RPMI7951 (cell line): Measurements from ENCODE around the gene CERKL. TPM values are rescaled to one million over a fixed set of nuclear protein-coding genes. Genes with fewer than 3 reads are reported as not detected.
A peak's percentile ranks its signal among the peaks of the same experiment; 100 is the strongest.

Source experiments
- DNase-seq: peaks from one replicate; pipeline ENCODE4 v3.0.0-alpha.2; 2012; ENCODE audit warnings: low read depth
- total RNA-seq: library from RNA; depleted of rRNA; stranded (reverse); fragments of >200 nt; shearing (Covaris generic); gene quantifications from 2 replicates; pipeline ENCODE4 v1.2.3, GENCODE V29; 2014

CERKL gene
- total RNA-seq, 1 experiment from 2014 or later = 0.12 TPM

DNA sequence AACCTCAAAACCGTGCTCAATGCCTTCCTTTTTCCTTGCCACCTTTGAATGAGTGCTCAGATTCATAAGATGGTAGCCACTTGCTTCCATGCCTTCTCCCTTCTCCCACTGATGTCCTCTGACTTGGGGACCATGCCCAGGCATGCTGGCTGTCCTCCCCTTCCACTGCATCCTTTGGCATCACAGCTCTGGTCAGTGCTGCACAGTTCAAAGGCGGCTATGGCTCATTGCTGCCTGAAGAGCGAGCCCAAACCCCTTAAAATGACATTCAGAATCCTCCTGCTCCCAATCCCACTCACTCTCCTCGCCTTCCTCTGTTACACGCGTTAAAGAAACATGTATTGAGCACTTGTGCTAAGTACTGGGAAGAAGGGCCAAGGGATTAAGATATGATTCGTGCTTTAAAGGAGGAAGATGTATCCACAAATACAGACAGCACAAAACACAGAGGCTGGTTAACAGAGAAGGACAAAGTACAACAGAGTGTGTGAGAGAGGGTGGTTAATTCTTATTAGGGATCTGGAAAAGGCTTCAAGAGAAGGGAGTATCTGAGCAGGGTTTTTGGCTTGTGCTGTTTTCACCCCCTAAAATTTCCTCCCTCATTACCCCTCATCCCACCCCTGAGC is 81.8 kb downstream of the CERKL start:
- no peak for DNase-seq

DNA sequence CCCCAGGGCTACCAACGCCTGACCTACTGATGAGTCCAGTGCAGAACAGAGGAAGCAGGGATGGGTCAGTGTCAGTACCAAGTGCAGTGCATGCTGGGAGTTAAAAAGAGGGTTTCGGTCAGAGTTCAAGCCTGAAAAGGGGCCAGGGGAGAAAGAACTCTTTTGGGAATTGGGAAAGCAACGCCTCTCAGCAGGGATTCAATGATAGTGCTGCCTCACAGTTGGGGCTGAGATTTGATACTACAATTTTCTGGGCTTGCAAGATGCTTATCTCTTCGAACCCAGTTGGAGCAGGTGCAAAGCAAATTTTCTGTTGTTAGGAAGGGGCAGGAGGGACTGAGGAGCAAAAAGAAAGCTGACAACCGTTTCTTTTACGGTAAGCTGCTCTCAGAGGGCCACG is 82.6 kb downstream of the CERKL start:
- DNase-seq = no peak

DNA sequence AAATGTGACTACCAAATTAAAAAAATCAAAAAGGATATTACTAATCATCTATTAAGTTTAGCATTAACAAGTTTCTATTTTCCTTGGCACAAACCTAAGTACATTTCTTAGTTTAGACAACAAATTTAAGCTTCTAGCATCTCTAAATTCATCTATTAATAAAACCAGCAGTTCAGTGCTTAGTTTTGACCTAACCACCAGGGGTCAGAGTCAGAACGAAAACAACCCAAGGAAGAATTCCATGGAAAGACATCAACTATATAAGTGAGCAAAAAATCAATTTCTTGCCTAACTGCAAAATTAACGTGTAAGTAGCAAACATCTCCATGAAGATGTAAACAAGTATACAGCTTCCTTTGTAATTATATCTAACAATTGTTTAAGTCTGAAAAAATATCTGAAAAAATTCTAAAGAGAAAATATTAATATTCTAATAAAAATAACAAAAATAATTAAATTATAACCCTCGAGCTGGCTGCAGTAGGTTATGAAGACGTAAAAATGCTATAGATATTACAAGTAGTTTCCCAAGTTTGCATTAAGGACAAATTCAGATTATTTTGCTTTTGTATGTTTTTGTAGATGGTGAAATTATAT is 83.7 kb downstream of the CERKL start:
- peak; percentile 26 for DNase-seq

DNA sequence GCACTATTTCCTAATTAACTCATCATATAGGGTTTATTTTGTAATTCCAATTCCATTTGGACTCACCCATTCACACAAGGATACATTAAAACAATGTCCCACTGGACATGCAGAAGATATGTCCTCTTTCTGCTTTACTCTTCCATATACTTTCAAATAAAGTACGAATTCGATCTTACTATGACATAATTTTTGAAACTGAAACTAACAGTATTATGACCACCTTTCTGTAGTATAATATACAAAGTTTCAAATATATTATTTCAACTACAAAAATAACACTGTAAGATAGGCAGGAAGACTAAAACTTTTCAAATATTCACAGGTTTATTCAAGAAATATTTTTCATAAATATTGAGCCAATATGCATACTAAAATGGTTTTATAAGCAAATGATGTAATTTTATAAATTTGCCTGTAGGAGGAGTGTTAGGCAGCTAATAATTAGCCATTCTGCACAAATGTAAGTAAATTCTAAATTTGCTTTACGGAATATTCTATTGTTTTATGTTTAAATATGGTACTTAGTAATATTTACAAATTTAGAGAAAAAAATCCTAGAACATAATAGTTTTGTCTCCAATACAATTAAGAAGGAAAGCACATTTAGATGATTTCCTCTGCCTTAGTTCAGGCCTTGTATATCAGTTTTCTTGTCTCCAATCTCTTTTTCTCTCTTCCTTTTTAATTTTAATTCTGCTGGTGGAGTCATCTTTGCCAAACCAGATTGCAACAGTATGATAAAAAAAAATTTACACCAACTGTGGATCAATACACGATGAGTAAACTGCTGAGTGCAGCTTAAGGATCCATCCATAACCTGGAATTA is 85.9 kb downstream of the CERKL start:
- DNase-seq = peak; percentile 6

DNA sequence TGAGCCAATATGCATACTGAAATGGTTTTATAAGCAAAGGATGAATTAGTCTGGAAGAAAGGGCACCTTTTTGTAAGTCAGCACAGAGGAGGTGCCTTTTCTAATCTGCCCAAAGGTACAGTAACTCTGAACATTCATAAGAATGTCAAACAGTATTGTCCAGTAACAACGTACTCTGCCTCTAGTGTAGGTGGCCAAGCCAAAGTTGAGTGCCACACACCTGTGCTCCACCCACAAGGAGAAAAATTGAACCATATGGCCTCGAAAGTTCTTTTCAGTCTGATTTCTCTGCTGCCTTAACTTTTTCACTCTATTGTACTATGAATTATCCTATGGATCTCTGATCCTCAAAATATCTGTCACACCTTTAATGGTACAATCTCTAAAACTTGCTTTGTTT is 86.8 kb downstream of the CERKL start:
- DNase-seq = no peak

DNA sequence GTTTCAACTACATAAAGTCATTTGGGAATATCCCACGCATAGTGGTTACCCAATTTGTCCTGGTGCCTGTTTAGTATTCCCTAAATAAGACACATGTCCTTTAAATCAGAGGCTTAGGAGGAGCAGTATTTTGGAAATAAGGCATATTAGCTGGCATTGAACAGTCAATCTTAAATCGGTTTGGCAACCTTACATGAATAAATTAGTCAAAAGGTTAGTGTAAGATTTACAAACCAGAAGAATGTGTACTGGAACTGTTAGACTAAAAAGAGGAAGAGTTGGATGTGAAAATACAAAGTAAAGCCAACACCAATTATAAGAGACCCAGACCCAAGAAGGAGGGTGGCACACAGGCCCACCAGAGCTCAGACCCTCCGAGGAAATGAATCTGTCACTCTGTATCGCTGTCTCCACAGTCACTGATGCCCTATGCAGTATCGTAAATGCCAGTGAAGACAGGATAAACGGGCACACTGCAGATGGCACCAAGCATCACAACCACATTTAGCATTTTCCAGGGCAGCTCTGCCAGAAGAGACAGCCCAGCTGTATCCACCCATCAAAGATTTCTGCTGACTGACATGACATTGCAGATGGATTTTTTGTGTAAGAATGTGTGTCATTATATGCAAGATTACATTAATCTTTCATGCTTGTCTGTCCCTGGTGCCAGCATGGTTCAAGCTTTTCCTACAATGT is 90.4 kb downstream of the CERKL start:
- no peak for DNase-seq

DNA sequence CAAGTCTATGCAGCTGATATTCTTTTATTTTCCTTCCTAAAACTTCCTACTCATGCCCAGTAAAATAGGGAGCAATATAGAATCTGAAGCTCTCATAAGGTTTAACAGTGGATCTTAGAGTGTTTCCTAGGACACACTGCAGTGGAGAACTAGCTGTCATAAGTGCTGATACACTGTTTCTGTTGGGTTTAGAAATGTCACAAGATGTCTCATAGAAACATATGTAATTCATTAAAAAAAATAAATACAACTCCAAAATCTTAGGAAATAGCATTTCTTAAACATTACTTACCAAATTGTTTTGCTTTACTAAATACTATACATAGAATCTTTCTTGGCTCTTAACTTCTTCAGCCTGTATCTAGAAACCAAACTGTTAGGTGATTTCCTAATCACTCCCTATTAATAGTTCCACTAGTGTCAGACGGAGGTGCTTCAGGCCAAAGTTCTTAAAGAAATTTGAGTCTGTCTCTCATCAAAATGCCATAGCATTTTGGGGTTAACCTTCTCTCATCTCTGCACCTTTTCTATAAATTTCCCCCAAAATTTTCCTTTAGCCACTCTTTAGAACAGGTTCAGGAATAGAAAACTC is 93.7 kb downstream of the CERKL start:
- no peak for DNase-seq

DNA sequence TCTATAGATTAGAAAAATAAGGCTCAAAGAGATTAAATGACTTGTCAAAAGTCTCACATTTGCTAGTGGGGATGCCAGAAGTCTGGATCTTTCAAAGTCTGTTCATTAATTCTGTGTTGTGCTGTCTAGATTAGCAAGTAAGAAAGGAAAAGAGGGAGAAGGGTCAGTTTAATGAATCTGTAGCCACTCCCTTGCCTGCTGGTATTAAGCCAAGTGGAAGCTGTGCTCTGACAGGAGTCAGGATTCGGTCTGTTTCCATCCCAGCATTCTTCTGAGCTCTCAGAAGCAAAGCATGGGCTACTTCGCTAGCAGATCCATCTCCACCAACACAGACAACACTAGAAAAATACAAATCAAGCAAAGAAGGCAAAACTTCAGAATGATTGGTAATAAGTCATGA is 98.5 kb downstream of the CERKL start:
- no peak for DNase-seq

DNA sequence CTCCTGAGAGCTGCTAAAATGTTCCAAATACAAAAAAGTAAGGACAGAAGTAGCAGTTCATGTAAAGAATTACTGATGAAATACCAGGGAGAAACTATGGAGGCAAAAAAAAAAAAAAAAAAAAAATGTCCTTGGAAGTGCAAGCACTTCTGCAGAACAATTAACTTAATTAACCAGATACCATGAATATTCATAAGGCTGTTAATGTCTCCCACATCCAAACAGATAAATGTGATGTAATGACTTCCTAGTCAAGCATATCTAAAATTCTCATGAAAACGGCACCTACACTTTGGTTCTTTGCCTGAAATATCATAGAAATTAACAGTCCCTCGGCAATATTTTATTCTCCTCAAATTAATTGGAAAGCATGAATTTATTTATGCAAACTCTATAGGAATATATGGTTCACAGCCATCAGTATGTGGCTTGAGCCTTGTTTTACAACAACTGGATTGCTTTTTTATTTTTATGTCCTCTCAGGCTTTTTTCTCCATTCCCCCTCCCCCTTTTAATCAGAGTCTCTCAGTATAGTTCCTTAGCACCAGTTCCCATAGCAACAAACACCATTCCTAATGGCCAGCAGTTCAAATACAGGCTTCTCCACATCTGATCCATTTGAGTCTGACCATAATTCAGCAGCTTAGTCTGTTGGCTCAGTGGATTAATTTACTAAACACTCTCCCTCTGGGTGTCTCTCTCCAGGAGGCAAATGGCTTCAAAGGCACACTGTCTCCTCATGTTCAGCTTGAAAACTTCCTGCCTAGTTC is 102.7 kb downstream of the CERKL start:
- DNase-seq = no peak

DNA sequence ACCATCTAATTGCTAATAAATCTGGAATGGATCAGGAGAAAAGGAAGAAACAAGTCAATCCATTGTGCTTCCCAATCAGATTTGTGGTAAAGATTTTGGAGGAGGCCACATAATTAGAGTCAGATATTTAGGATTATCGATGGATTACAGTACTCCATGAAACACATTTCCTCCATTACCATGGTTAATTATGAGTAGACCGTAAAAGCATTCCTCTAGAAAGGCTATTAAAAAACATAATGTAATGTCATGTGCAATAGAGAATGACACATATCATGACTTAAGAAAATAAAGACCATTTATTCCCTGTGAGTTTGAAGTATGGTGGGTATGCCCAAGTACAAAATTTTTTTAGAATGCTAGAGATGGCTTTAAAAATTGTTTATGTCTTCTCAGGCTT is 103.7 kb downstream of the CERKL start:
- DNase-seq = no peak

DNA sequence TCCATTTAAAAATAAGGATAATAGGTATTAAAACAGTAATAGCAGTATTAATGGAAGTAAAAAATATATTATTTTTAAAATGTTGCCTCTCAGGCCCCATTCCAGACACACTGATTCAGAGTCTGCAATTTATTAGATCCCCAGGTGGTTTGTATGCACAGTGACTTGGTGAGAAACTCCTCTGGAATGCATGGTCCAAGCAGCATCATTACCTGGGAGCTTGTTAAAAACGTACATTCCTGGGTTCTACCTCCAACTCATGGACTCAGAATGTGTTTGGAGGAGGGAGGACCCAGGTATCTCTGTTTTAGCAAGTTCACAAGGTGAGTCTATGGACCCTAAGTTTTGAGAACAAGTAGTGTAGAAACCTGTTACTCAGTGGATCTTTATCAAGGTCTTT is 104.1 kb downstream of the CERKL start:
- DNase-seq = peak; percentile 17

DNA sequence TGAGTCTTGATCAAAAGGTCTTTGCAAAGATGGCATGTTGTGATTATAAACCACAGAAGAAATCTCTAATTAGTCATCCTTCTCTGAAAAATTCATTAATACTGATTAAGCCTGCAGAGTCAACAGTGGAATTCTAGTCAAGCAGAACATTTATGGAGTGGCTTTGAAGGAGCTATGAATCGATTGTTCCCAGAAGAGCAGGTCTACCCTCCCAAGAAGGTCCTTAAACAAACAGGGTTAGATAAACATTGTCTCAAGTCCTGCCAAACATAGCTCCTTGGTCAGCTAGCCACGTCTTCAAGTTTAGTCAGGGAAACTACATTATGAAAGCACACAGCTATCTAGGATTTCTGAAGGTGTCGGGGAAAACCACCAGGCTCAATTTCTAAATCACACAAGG is 110.8 kb downstream of the CERKL start:
- peak; percentile 2 for DNase-seq

DNA sequence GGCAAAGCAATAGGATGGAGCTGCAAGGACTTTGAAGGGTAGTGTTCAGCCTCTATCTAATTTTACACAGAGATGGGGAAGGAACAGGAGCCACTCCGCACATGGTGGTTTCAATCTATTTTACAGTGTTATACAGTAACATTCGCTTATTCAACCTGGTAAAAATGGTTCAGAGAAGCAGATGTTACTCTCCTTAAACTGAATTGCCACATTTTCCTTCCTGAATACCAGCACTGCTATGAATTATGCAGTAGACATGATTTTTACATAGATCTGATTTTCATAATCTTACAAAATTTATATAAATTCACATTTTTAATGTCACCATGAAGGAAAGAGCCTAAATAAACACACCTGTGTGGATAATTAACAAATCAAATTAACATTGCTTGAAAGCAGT is 114.7 kb downstream of the CERKL start:
- no peak for DNase-seq

DNA sequence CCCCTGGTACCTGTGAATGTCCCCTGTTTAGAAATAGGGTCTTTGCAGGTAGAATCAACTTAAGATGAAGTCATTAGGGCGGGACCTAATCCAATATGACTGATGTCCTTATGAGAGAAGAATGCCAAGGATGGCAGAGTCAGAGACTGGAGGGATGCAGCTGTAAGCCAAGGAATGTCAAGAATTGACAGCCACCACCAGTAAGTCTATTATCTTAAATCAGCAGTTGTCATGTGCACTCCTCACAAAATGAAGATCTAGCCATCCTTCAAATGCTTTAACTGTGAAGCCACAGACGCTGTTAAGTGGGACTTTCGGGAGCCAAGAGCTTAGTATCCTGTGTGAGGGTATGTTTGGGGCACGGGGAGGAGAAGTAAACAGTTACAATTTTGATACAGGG is 116.5 kb downstream of the CERKL start:
- no peak for DNase-seq

DNA sequence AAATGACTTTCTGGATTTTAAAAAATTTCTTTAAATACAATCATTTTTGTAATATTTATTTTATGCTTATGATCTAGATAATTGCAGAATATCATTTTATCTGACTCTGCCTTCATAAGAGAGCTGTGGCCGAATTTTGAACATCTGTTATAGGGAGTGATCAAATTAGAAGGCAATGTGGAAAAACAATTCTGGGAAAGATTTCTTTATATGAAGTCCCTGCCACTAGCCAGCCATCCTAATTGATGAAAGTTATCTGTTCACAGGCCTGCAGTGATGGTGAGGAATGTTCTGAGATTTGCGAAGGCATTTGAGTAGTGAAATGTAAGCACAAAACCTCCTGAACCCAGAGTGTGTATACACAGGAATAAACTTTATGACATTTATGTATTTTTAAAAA is 120.2 kb downstream of the CERKL start:
- no peak for DNase-seq

DNA sequence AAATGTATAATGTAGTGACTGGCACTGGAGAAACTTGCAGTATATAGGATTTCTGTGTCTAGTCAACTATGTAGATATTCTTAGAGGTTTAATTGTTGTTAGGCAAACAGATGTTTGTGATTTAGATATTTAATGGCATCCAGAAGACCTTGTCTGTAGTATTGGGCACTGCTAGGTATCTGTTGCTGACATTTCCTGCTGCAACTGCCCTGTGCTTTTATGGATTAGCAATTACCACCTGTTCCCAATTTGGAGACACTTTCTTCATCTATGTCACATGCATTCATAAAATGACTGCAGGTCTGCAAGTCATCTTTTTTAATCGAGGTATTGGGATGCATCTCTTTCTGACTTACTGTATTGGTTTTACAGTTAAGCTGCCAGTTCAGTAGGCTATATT is 128.5 kb downstream of the CERKL start:
- DNase-seq = no peak

DNA sequence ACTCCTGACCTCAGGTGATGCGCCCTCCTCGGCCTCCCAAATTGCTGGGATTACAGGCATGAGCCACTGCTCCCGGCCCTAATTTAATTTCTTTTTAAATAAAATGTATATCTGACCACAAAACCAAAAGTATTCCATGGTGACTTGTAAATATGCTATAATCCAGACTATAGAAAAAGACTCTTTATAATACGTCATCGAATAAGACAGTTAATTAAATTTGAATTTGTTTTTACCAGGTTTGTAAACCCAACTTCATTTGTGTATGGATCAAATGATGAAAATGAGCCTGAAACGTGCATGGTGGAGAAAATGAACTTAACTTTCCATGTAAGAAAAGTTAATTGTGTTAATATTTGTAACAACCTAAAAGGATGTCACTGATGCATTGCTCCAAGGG is 129.8 kb downstream of the CERKL start:
- DNase-seq = no peak

DNA sequence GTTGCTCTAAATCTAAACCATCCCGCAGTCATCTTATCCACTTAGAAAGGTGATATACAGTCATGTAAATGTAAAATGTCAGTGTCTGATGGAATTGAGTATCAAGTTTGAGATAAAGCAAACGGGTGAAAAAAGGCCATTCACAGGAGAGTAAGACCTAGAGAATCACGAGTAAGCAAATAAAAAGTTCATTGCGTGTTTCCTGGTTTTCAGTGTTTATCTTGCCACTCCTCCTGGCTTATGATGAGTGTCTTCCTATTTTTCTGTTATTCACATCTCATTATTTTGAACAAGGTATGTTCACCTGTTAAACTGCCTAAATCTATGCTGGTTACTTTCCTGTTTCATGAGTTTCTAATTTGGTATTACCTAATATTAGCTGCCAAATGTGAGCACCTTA is 130.9 kb downstream of the CERKL start:
- no peak for DNase-seq

DNA sequence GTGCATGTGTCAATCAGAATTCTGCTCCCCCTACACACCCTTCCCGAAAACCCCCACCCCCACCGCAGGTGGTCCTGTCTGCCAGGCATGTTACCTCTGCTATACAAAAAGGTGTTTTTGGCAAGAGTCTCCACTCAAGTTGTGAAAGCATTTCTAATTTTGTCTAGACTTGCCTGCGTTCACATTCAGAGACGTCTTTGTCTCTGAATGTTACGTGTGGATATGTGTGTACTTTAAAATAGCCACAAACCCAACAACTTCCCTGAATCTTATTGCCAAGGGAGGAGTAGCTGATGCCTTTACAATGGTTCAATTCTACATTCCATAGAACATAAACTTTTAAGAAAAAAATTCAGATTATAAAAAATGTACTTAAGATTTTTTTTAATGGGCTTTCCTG is 133.1 kb downstream of the CERKL start:
- DNase-seq = no peak

DNA sequence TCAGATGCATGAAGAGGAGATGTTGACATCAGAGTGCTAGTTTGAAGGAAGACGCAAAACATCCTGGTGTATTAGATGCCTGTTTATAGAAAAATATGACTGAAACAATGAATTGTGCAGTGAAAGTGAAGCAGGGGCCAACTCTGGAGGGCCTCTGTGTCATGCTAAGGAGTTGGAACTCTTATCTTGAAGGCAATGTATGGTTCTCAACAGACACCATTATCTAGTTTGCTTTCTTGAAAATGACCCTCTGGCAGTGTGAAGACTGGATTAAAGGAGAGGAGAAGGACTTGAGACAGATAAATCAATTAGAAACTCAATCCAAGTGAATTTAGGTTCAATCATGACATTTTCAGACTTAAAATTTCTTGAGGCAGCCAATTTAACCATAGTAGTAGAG is 136.7 kb downstream of the CERKL start:
- no peak for DNase-seq

DNA sequence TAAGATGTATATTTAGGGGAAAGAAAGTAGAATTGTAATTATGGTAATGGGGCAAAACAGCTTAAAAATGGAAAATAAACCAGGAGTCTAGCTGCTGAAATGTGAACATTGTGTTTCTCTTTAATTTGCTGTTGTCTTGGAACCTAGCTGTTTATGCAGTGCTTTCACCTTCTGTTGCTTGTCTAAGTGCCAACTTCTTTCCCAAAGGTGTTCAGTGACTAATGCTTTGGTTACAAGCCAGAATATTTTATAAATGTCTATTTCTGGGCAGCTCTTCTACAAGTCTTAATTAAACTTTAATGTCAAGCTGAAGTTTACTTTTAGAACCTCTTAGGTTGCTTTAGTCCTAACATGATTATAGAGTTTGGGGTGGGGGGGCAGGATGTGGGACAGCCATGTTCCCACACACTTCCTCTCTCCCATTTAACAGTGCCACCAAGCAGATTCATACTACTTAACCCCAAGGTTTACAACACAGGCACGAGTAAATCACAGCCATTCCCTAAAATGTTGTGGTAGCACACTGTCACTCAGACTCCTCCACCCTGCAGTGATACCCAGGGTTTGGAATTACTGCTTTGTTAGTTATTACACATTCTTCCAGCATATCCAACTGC is 139.1 kb downstream of the CERKL start:
- no peak for DNase-seq
